HepG2 (cell line): ENCODE data around the gene PNLDC1. TPM values are rescaled to one million over a fixed set of nuclear protein-coding genes. Genes with fewer than 3 reads are reported as not detected.

ENCODE experiments used
- ATAC-seq: fragments of 200-7000 bp; cut with Tn5 transposase; 3 replicates; pipeline ENCODE4 v1.9.1; 2020; ENCODE audit warnings: mild to moderate bottlenecking, moderate library complexity
- BruUV-seq: library from RNA; stranded (reverse); fragments of 400-500 nt; replicated peaks from 2 replicates; lab custom pipeline; 2021; lab: Mats Ljungman, UMichigan
- CTCF ChIA-PET: fragments of 300-600 bp; formaldehyde crosslinking; extraction: SDS; loops from one replicate; lab custom pipeline; 2021; ENCODE audit warnings: low total read pairs, inconsistent platforms, low intra/inter-chr PET ratio; lab: Yijun Ruan, JAX
- POLR2A ChIA-PET: fragments of 350-600 bp; sonication (Branson Sonifier 250); formaldehyde crosslinking; loops from one replicate; lab custom pipeline; 2020; ENCODE audit warnings: antibody characterized with exemption, inconsistent platforms; lab: Yijun Ruan, JAX
- DNase-seq: peaks from one replicate; pipeline ENCODE4 v3.0.0-alpha.2; 2015; ENCODE audit warnings: low spot score
- FAIRE-seq: peaks from 3 replicates; lab custom pipeline; 2011; peaks lifted over from hg19 to GRCh38; lab: Jason Lieb, UNC
- H2AFZ ChIP-seq: one replicate; pipeline ENCODE4 v1.6.1; 2011; ENCODE audit warnings: low read length, inconsistent platforms
- H3K27ac ChIP-seq: fragments of 300-600 bp; 3 replicates; pipeline ENCODE4 v1.8.0; 2011; ENCODE audit warnings: mixed run types, mild to moderate bottlenecking, mixed read lengths, low read length, inconsistent platforms; ENCODE audit not compliant: insufficient read depth; ENCODE audit errors: extremely low read length
- H3K27me3 ChIP-seq, 2 experiments: fragments of 200-600 bp in 1 of 2; 2 replicates in 1 of 2; 3 replicates in 1 of 2; pipeline versions ENCODE4 v1.6.0 to v1.8.0; 2011; ENCODE audit warnings: low read length in 2 of 2, mild to moderate bottlenecking in 2 of 2, moderate library complexity in 2 of 2, inconsistent platforms in 1 of 2; ENCODE audit not compliant: insufficient read depth in 2 of 2, control insufficient read depth in 1 of 2
- H3K36me3 ChIP-seq, 2 experiments: fragments of 200-600 bp in 1 of 2; replicated peaks in 1 of 2; 2 replicates in 1 of 2; 3 replicates in 1 of 2; pipeline versions ENCODE4 v1.5.1 to v1.8.0; 2011; ENCODE audit warnings: low read length in 2 of 2, inconsistent platforms in 1 of 2; ENCODE audit not compliant: insufficient read depth in 2 of 2, control insufficient read depth in 1 of 2
- H3K4me1 ChIP-seq: 2 replicates; pipeline ENCODE4 v1.5.1; 2012; ENCODE audit warnings: low read length, inconsistent platforms; ENCODE audit not compliant: insufficient read depth
- H3K4me2 ChIP-seq: 2 replicates; pipeline ENCODE4 v1.6.0; 2011; ENCODE audit warnings: low read depth, low read length, inconsistent platforms
- H3K4me3 ChIP-seq, 3 experiments: fragments of 200-600 bp in 1 of 3; sonication (generic), shearing (Covaris generic) in 1 of 3; replicated peaks in 1 of 3; 2 replicates each; pipeline ENCODE4 v1.5.1; 2011 to 2016; ENCODE audit warnings: low read length in 3 of 3, inconsistent platforms in 2 of 3, low read depth in 2 of 3, mild to moderate bottlenecking in 2 of 3, control low read depth in 1 of 3, mixed read lengths in 1 of 3; ENCODE audit not compliant: insufficient read depth in 1 of 3
- H3K79me2 ChIP-seq: one replicate; pipeline ENCODE4 v1.6.1; 2011; ENCODE audit warnings: low read length, inconsistent platforms; ENCODE audit not compliant: insufficient read depth
- H3K9ac ChIP-seq: 2 replicates; pipeline ENCODE4 v1.6.0; 2011; ENCODE audit warnings: mild to moderate bottlenecking, low read depth, low read length, inconsistent platforms; ENCODE audit not compliant: insufficient read depth
- H3K9me3 ChIP-seq: 2 replicates; pipeline ENCODE4 v1.5.1; 2012; ENCODE audit warnings: mild to moderate bottlenecking, low read length
- H4K20me1 ChIP-seq: 2 replicates; pipeline ENCODE4 v1.6.0; 2011; ENCODE audit warnings: inconsistent platforms, mild to moderate bottlenecking, low read length, moderate library complexity; ENCODE audit not compliant: insufficient read depth
- NPAS2 ChIP-seq: sonication (generic); formaldehyde crosslinking; IDR thresholded peaks from 2 replicates; pipeline ENCODE4 v1.8.0; 2022; ENCODE audit warnings: mild to moderate bottlenecking, missing genetic modification reagents, borderline replicate concordance
- PPARG ChIP-seq: conservative IDR thresholded peaks from 2 replicates; pipeline ENCODE4 v1.6.1; 2016; ENCODE audit warnings: missing biosample characterization, missing genetic modification reagents
- ZBTB33 ChIP-seq: sonication (generic); formaldehyde crosslinking; IDR thresholded peaks from 2 replicates; pipeline ENCODE4 v1.4.0; 2020; ENCODE audit warnings: missing genetic modification reagents
- ZFP36L1 ChIP-seq: sonication (generic); formaldehyde crosslinking; IDR thresholded peaks from 2 replicates; pipeline ENCODE4 v1.8.0; 2022; ENCODE audit warnings: mild to moderate bottlenecking, missing genetic modification reagents, moderate library complexity
- ZNF775 ChIP-seq: sonication (generic); formaldehyde crosslinking; IDR thresholded peaks from 2 replicates; pipeline ENCODE4 v1.4.0; 2020; ENCODE audit warnings: missing genetic modification reagents, mild to moderate bottlenecking, moderate library complexity, borderline replicate concordance
- WGBS: methylation state at CpG from one replicate; pipeline ENCODE4 v1.1.6; 2017; ENCODE audit warnings: low lambda C conversion rate; 5-methylcytosine and 5-hydroxymethylcytosine counted together
- in situ Hi-C: cut with HindIII; loops from 2 replicates; pipeline ENCODE4 v1.10.0; 2017; ENCODE audit warnings: low pct_unique_long_range_greater_than_20kb; ENCODE audit not compliant: extremely low pct_ligation_motif_present
- intact Hi-C: fragments of 100-400 bp; cut with micrococcal nuclease; formaldehyde crosslinking; loops from one replicate; pipeline ENCODE4 v1.10.0; 2022; ENCODE audit not compliant: unreplicated experiment
- polyA plus RNA-seq, 8 experiments: library from polyadenylated mRNA; depleted of rRNA in 3 of 8; stranded (reverse) in 7 of 8; unstranded in 1 of 8; fragments of >200 nt; fragmentation: Illumina TruSeq in 4 of 8; extraction: Trizol in 4 of 8; gene quantifications; 2 replicates each; pipeline versions ENCODE4 v1.2.1 to v1.2.3, GENCODE V29; 2011 to 2016; ENCODE audit warnings: low read depth in 4 of 8, missing spikeins in 1 of 8, mixed read lengths in 1 of 8; ENCODE audit not compliant: insufficient read depth in 1 of 8
- total RNA-seq, 5 experiments: library from RNA; depleted of rRNA; stranded (reverse); fragments of >200 nt; fragmentation: Illumina TruSeq; extraction: Trizol; gene quantifications; 2 replicates each; pipeline ENCODE4 v1.2.3, GENCODE V29; 2016; ENCODE audit warnings: low read depth in 1 of 5

The PNLDC1 gene
- total and polyA plus RNA-seq, 2 of the 13 experiments (the other 11 are each of a cell fraction or from before 2014, with no cell fraction given), result not detected

GRCh38 chr6:159826004-159826403 is 25.9 kb downstream of the PNLDC1 start:
- intact Hi-C loops (no loop called here), in situ Hi-C loops (no loop called here)
- WGBS, result 69% methylated on average over 13 of the region's 13 CpGs
- H3K4me3 ChIP-seq, result no peak overlapping the region
- no peaks in the 10 kb centered on the region for H3K9me3 ChIP-seq
- no peak overlapping the region for H3K9ac ChIP-seq
- no peak overlapping the region for H3K27ac ChIP-seq
- peaks cover 13% of the 10 kb centered on the region; the same call in 1 of the 2 replicates for H3K4me1 ChIP-seq
- no peak overlapping the region for H3K4me2 ChIP-seq
- FAIRE-seq (no peak), DNase-seq (no peak), ATAC-seq (no peak)
- no peaks in the 10 kb centered on the region for H3K36me3 ChIP-seq
- H4K20me1 ChIP-seq, result no peaks in the 10 kb centered on the region
- TF ChIP-seq PPARG (CRISPR knock-in tag) (no peak), ZFP36L1 (CRISPR knock-in tag) (no peak), NPAS2 (CRISPR knock-in tag) (no peak)
- H3K79me2 ChIP-seq, result no peaks in the 10 kb centered on the region
- BruUV-seq, result no TSS peak
- ChIA-PET POLR2A (no interaction called here), CTCF (no interaction called here)
- peaks cover 10 to 63% of the 10 kb centered on the region in 2 experiments for H3K27me3 ChIP-seq
- H2AFZ ChIP-seq, result no peak overlapping the region

GRCh38 chr6:159826968-159827647 is 27.0 kb downstream of the PNLDC1 start:
- H3K4me2 ChIP-seq, result no peak overlapping the region
- no peak overlapping the region for H3K27ac ChIP-seq
- no peak overlapping the region for H2AFZ ChIP-seq
- CTCF ChIA-PET, result no interaction called here
- intact Hi-C loops (no loop called here), in situ Hi-C loops (no loop called here)
- peaks cover 9 to 59% of the 10 kb centered on the region in 2 experiments; a peak in 4 of 5 replicates for H3K27me3 ChIP-seq
- POLR2A ChIA-PET, result interaction anchor here (1.1 kb wide), 1 partner anchor 37 kb away, joined by 3 read pairs; the partner anchor contains the start of genes MRPL18 and TCP1
- H3K9ac ChIP-seq, result no peak overlapping the region
- BruUV-seq, result no TSS peak
- WGBS, result 69% methylated on average over 16 of the region's 16 CpGs
- TF ChIP-seq ZBTB33 (peak; percentile 78), ZNF775 (no peak)
- peaks cover 12% of the 10 kb centered on the region; the same call in 1 of the 2 replicates for H3K4me1 ChIP-seq
- H3K36me3 ChIP-seq, result no peaks in the 10 kb centered on the region
- no peak for DNase-seq
- no peak overlapping the region for H3K4me3 ChIP-seq
- no peak for ATAC-seq
- no peaks in the 10 kb centered on the region for H4K20me1 ChIP-seq
- no peaks in the 10 kb centered on the region for H3K79me2 ChIP-seq
- no peaks in the 10 kb centered on the region for H3K9me3 ChIP-seq
- no peak for FAIRE-seq
